ENCODE data around the gene CDC5L.

The CDC5L gene

DNA sequence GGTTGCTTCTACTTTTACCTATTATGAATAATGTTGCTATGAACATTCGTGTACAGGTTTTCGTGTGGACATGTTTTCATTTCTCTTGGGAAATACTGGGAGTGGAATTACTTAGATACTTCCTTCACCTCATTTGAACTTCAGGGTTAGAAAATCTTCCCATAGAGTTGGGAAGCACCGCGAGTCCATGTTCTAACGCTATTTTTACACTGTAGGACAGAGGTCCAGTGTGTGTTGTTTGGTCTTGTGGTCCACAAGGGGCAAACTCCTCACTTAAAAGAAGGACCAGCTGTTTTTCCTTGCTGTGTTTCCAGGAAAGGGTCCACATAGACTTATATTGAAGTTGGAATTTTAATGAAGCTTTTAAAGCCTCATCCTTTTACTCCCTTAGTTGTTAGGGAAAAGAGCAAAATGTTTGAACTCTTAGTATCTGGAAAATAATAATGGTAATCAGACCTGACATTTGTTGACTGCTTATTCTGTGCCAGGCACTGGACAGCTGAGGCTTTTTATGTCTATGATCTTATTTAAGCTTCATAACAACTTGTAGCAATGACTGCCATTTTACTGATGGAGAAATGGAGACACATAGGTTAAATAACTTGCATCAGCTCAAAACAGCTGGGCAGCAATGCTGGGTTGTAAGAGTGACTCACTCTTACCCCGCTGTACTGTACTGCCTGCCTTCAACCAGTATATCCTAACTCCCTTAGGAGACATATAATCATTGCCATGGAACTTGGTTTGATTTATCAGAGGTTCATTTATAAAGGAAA, 52.0 kb downstream of the CDC5L start:
- no peaks in the 10 kb centered on the region for H3K27me3 ChIP-seq (ENCODE audit: insufficient read depth, poor library complexity, severe bottlenecking)
- H3K9me3 ChIP-seq (ENCODE audit: severe bottlenecking): peaks cover 9% of the 10 kb centered on the region
- DNase-seq (ENCODE audit: low spot score) (no peak), ATAC-seq (ENCODE audit: low read depth) (no peak)
- H3K4me3 ChIP-seq (ENCODE audit: severe bottlenecking): no peak overlapping the region
- TF ChIP-seq, protein P1, sequence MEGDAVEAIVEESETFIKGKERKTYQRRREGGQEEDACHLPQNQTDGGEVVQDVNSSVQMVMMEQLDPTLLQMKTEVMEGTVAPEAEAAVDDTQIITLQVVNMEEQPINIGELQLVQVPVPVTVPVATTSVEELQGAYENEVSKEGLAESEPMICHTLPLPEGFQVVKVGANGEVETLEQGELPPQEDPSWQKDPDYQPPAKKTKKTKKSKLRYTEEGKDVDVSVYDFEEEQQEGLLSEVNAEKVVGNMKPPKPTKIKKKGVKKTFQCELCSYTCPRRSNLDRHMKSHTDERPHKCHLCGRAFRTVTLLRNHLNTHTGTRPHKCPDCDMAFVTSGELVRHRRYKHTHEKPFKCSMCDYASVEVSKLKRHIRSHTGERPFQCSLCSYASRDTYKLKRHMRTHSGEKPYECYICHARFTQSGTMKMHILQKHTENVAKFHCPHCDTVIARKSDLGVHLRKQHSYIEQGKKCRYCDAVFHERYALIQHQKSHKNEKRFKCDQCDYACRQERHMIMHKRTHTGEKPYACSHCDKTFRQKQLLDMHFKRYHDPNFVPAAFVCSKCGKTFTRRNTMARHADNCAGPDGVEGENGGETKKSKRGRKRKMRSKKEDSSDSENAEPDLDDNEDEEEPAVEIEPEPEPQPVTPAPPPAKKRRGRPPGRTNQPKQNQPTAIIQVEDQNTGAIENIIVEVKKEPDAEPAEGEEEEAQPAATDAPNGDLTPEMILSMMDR (IDR thresholded peaks at IDR 0.05; ENCODE audit: poor library complexity, severe bottlenecking): no peak
- H3K36me3 ChIP-seq (ENCODE audit: low read depth): peaks cover 40% of the 10 kb centered on the region
- no peaks in the 10 kb centered on the region for H3K4me1 ChIP-seq (ENCODE audit: insufficient read depth, poor library complexity, severe bottlenecking)
- no peak overlapping the region for H3K27ac ChIP-seq (ENCODE audit: poor library complexity, severe bottlenecking)

DNA sequence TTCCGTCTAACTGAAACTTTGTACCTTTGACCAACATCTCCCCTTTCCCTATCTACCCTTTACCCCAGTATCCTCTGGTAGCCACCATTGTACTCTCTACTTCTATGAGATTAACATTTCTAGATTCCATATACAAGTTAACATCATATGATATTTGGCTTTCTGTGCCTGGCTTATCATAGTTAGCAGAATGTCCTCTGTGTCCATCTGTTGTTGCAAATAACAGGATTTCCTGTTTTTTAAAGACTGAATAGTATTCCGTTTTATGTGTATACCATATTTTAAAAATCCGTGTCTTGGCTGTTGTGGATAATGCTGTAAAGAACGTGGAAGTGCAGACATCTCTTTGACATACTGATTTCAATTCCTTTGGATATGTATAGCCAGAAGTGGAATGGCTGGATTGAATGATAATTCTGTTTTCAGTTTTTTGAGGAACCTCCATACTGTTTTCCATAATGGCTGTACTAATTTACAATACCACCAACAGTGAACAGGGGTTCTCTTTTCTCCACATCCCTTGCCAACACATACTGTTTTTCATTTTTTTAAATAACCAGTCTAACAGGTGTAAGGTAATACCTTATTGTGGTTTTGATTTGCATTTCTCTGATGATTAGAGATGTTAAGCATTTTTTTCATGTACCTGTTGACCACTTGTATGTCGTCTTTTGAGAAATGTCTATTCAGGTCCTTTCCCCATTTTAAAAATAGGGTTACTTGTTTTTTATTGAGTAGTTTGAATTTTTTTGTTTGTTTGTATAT, 53.8 kb downstream of the CDC5L start:
- TF ChIP-seq, protein P1 (IDR thresholded peaks at IDR 0.05; ENCODE audit: poor library complexity, severe bottlenecking): no peak
- no peaks in the 10 kb centered on the region for H3K27me3 ChIP-seq (ENCODE audit: insufficient read depth, poor library complexity, severe bottlenecking)
- H3K36me3 ChIP-seq (ENCODE audit: low read depth): peaks cover 40% of the 10 kb centered on the region
- no peak overlapping the region for H3K27ac ChIP-seq (ENCODE audit: poor library complexity, severe bottlenecking)
- DNase-seq (ENCODE audit: low spot score) (no peak), ATAC-seq (ENCODE audit: low read depth) (no peak)
- peaks cover 9% of the 10 kb centered on the region for H3K9me3 ChIP-seq (ENCODE audit: severe bottlenecking)
- no peak overlapping the region for H3K4me3 ChIP-seq (ENCODE audit: severe bottlenecking)
- peaks cover 2% of the 10 kb centered on the region for H3K4me1 ChIP-seq (ENCODE audit: insufficient read depth, poor library complexity, severe bottlenecking)

DNA sequence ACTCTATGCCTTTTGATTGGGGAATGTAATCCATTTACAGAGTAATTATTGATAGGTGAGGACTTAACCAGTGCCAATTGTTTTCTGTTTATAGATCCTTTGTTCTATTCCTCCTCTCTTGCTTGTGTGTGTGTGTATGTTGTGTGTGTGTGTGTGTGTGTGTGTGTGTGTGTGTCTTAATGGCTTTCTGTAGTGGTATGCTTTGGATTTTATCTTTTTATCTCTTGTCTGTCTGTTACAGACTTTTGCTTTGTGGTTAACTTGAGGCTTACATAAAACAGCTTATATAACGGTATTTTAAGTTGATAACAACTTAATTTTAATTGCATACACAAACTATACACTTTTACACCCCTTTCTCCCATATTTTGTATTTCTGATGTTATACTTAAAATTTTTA, 54.7 kb downstream of the CDC5L start:
- Histone ChIP-seq H3K27ac (ENCODE audit: poor library complexity, severe bottlenecking) (no peak overlapping the region), H3K36me3 (ENCODE audit: low read depth) (peaks cover 45% of the 10 kb centered on the region)

DNA sequence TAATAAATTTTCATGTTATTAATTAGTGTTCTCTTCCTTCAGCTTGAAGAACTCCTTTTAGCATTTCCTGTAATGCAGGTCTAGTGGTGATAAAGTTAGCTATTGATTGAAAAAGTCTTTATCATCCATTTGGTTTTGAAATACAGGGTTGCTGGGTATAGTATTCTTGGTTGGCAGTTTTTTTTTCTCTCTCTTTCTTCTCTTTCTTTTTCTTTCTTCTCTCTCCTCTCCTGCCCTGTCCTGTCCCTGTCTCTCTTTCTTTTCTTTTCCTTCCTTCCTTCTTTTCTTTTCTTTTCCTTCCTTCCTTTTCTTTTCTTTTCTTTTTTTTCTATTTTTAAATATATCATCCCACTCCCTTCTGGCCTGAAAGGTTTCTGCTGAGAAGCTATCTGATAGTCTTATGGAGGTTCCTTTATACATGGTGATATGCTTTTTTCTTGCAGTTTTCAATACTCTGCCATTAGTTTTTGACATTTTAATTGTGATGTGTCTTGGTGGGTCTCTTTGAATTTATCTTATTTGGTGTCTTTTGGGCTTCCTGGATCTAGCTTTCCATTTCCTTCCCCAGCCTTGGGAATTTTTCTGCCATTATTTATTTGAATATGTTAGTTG, 55.4 kb downstream of the CDC5L start:
- TF ChIP-seq, protein P1 (IDR thresholded peaks at IDR 0.05; ENCODE audit: poor library complexity, severe bottlenecking): no peak
- ATAC-seq (ENCODE audit: low read depth): no peak
- peaks cover 47% of the 10 kb centered on the region for H3K36me3 ChIP-seq (ENCODE audit: low read depth)

More for the DNA sequence above, 54.7 kb downstream of the CDC5L start:
- Histone ChIP-seq H3K4me1 (ENCODE audit: insufficient read depth, poor library complexity, severe bottlenecking) (peaks cover 10% of the 10 kb centered on the region), H3K27me3 (ENCODE audit: insufficient read depth, poor library complexity, severe bottlenecking) (no peaks in the 10 kb centered on the region), H3K4me3 (ENCODE audit: severe bottlenecking) (no peak overlapping the region), H3K9me3 (ENCODE audit: severe bottlenecking) (peaks cover 9% of the 10 kb centered on the region)
- ATAC-seq (ENCODE audit: low read depth): no peak
- no peak for DNase-seq (ENCODE audit: low spot score)
- TF ChIP-seq, protein P1 (IDR thresholded peaks at IDR 0.05; ENCODE audit: poor library complexity, severe bottlenecking): no peak

More for the DNA sequence above, 55.4 kb downstream of the CDC5L start:
- H3K27ac ChIP-seq (ENCODE audit: poor library complexity, severe bottlenecking): no peak overlapping the region
- H3K27me3 ChIP-seq (ENCODE audit: insufficient read depth, poor library complexity, severe bottlenecking): no peaks in the 10 kb centered on the region
- peaks cover 9% of the 10 kb centered on the region for H3K9me3 ChIP-seq (ENCODE audit: severe bottlenecking)
- H3K4me3 ChIP-seq (ENCODE audit: severe bottlenecking): no peak overlapping the region
- H3K4me1 ChIP-seq (ENCODE audit: insufficient read depth, poor library complexity, severe bottlenecking): peaks cover 11% of the 10 kb centered on the region
- no peak for DNase-seq (ENCODE audit: low spot score)

Data from RWPE2 (cell line).